GM10248 (cell line): ENCODE measurements around the gene ACYP1.
A peak's percentile ranks its signal among the peaks of the same experiment; 100 is the strongest.

ENCODE experiments used
- CTCF ChIA-PET: fragments of 300-600 bp; sonication (Branson Sonifier 250); formaldehyde crosslinking; extraction: SDS; loops from one replicate; lab custom pipeline; 2021; ENCODE audit warnings: antibody characterized with exemption; lab: Yijun Ruan, JAX
- POLR2A ChIA-PET: fragments of 350-650 bp; sonication (Branson Sonifier 250); formaldehyde crosslinking; extraction: SDS; loops from one replicate; lab custom pipeline; 2020; ENCODE audit warnings: antibody characterized with exemption; lab: Yijun Ruan, JAX
- DNase-seq: peaks from one replicate; pipeline ENCODE4 v3.0.0; 2012; ENCODE audit errors: extremely low spot score
- TF ChIP-seq, protein P1 (sequence below): IDR thresholded peaks from 2 replicates; pipeline ENCODE4 v1.5.1; 2012; ENCODE audit warnings: mild to moderate bottlenecking, low read depth; ENCODE audit errors: extremely low read depth, missing control alignments, control extremely low read depth

Gene ACYP1

DNA sequence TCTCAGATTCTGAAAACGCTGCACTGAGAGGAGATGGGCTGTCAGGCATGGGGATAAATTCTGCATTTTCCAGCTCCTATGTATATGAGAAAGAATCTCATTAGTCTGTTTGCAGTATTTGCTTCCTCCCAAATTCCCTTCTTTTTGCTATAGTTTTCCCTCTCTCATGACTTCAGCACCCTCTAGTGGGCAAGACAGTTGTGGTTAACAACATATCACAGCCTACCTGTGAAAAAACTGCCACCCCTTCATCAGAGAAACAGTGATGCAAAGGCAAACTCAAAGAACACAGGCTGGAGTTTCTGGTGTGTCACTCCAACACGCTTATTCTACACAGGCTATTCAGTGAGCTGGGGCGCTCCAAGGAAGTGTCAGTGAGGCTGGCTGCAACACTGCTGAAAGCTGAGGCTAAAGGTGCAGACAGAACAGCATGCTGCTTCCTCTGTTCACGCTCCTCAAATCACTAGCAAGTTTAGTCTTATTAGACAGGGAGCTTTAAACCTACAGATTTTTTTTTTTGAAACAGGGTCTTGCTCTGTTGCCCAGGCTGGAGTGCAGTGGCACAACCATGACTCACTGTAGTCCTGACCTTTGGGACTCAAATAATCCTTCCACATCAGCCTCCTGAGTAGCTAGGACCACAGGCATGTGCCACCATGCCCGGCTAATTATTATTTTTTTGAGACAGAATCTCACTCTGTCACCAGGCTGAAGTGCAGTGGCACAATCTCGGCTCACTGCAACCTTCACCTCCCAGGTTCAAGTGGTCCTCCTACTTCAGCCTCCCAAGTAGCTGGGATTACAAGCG, 24.9 kb upstream of the ACYP1 start:
- TF ChIP-seq, protein P1, sequence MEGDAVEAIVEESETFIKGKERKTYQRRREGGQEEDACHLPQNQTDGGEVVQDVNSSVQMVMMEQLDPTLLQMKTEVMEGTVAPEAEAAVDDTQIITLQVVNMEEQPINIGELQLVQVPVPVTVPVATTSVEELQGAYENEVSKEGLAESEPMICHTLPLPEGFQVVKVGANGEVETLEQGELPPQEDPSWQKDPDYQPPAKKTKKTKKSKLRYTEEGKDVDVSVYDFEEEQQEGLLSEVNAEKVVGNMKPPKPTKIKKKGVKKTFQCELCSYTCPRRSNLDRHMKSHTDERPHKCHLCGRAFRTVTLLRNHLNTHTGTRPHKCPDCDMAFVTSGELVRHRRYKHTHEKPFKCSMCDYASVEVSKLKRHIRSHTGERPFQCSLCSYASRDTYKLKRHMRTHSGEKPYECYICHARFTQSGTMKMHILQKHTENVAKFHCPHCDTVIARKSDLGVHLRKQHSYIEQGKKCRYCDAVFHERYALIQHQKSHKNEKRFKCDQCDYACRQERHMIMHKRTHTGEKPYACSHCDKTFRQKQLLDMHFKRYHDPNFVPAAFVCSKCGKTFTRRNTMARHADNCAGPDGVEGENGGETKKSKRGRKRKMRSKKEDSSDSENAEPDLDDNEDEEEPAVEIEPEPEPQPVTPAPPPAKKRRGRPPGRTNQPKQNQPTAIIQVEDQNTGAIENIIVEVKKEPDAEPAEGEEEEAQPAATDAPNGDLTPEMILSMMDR: peak; percentile 56
- ChIA-PET POLR2A (no interaction called here), CTCF (interaction anchor here (0.6 to 5.5 kb wide), 58 partner anchors 9 to 565 kb away, joined by 3 to 72 read pairs (median 4); partner anchors contain the start of genes ACYP1, EIF2B2, NEK9 and RPS6KL1)
- peak; percentile 49 for DNase-seq

DNA sequence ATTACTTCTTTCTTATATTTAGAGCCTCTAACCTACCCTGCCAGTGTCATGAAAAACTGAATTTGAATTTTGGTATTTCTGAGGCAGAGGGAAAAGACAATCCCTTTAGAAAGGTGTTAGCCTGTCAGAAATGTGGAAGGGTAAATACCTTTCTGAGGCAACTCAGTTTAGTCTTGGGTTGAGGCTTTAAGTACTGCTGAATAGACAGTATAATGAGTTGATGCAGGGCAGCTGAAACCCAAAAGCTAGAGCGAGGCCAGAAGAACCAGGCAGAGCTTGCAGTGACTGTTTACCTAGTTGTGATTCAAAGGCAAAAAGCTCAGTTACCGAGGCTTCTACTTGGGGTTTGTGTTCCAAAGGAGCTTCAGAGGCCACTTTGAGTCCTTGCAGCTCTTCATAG, 24.3 kb upstream of the ACYP1 start:
- POLR2A ChIA-PET: no interaction called here
- CTCF ChIA-PET: interaction anchor here (0.6 to 5.5 kb wide), 51 partner anchors 9 to 566 kb away, joined by 3 to 72 read pairs (median 4); partner anchors contain the start of genes ACYP1, EIF2B2, NEK9 and RPS6KL1

DNA sequence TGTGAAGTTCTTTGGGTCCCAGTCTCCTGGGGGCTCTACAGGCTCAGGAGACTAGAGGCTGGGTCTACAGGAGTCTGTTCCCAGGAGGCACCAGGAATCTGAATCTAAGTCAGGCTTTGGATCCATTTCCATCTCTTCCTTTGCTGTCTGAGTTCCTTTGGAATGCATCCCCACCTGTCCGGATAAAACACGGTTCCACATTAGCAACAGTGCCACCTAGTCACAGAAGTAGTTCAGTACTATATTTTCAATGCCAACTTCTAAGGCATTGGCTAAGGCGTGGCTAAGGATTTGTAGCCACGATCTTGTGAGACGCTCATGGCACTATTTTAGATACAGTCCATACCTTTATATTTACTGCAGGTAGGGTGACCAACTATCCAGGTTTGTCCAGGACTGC, 20.7 kb upstream of the ACYP1 start:
- POLR2A ChIA-PET: no interaction called here
- TF ChIP-seq, protein P1: no peak
- CTCF ChIA-PET: interaction anchor here (2.1 kb wide), 1 partner anchor 224 kb away, joined by 11 read pairs; no protein-coding TSS in a partner anchor
- DNase-seq: no peak

More for the DNA sequence above, 24.3 kb upstream of the ACYP1 start:
- TF ChIP-seq, protein P1: no peak
- no peak for DNase-seq

DNA sequence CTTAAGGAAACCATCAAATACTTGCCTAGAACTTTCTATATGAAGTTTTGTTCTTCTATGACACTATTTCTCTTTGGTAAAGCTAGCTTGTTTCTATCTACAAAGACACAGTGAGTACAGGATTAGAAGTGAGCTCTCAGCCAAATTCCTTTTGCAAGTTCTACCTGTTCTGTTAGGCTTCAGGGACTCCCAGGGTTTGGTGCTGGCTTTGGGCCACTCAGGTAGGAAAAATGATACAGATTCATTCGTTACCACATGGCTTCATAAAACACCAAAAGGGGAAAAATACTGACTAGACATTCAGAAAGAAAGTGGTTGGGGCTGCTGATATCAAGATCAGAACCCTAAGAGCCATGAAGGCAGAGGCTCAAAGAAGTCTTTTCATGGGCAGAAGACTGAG, 19.4 kb upstream of the ACYP1 start:
- TF ChIP-seq, protein P1: no peak
- CTCF ChIA-PET: interaction anchor here (0.6 to 2.1 kb wide), 5 partner anchors 129 to 321 kb away, joined by 3 to 11 read pairs (median 3); no protein-coding TSS in a partner anchor
- POLR2A ChIA-PET: no interaction called here
- no peak for DNase-seq

DNA sequence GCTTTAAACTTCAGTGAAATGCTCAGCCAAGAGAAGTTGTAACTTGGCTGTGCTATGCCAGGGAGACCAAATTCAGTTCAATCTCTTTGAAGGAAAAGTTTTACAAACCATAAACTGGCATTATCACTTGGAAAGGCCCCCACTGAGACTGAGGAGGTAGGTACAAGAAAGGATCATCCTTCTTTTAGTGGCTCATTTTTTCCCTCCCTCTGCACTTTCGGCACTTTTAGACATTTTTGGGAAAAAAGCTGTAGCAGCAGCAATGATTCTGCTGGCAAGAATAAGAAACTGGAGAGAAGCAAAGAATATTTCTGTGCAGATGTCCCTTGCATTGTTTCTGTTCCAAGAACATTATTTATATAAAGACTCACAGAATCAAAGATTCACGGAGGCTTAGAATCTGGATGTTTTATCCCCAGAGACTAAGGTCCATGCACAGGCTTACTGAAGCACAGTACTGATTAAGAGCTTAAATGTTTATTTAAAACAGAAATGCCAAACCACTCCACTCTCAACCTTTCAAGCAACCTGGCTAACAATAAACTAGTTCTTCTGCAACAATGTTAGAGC, 17.9 kb upstream of the ACYP1 start:
- TF ChIP-seq, protein P1: no peak
- no peak for DNase-seq
- ChIA-PET CTCF (interaction anchor here (1.0 to 1.2 kb wide), 3 partner anchors 11 to 175 kb away, joined by 3 read pairs; no protein-coding TSS in a partner anchor), POLR2A (no interaction called here)

DNA sequence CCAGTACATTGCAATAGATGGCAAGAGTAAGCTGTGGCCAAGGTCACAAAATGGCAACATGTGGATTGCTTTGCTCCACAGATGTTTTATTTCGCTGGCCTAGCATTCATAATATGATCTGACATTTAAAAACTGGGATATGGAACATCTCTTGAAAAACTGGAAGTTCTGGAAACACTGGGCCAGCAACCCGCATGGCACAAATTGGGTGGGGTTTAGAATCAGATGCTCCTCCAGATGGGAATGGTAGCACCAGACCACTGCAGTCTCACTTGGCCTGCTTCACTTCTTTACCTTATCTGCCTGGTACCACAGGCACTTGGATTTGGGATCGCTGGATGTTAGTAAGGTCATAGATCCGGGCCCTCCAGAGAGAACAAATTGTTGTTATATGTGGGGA, 15.7 kb upstream of the ACYP1 start:
- POLR2A ChIA-PET: no interaction called here
- CTCF ChIA-PET: interaction anchor here (0.6 to 4.2 kb wide), 2 partner anchors 9 to 135 kb away, joined by 3 to 23 read pairs; no protein-coding TSS in a partner anchor
- TF ChIP-seq, protein P1: no peak
- DNase-seq: no peak
